ENCODE measurements around the gene VSIG10. TPM values are rescaled to one million over a fixed set of nuclear protein-coding genes. Genes with fewer than 3 reads are reported as not detected.
"Not testable (repeated sequence)": the region's sequence is repeated elsewhere in the genome, so short reads cannot be mapped to it uniquely, and the experiment has no call there.

The VSIG10 gene
- total RNA-seq, 1 donor from 2014 or later: 12.0 TPM

DNA sequence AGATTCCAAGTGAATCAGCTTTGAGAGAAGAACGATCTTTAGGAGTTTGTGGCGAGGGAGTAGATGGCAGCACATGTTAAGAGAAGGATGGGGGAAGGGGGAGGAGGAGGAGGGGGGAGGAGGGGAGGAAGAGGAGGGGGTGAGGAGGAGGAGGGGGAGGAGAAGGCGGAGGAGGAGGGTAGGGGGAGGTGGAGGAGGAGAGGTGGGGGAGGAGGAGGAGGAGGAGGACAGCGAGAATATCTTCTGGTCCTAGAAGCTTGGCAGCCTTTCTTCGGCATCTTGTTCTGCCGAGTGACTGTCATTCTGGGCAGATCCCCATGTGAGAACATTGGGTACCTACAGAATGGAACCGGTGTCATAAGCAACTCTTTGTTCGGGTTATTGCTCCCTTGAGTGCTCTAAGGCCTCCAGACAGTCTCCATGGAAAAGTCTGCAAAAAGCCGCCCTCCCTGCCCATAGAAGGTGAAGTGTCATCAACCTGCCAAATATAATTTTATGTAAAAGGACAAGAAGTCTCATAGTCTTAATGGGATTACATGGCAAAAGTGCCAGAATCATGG lies 80.4 kb downstream of the VSIG10 start:
- no peaks in the 10 kb centered on the region for H3K4me1 Mint-ChIP-seq (ENCODE audit: low read depth, unreplicated experiment)
- no peaks in the 10 kb centered on the region for H3K27me3 ChIP-seq (ENCODE audit: insufficient read depth, low read length)
- H3K27me3 Mint-ChIP-seq (ENCODE audit: low read depth, unreplicated experiment): no peaks in the 10 kb centered on the region
- H2AFZ ChIP-seq (ENCODE audit: low read depth, low read length): no peak overlapping the region
- no peak for FAIRE-seq
- H3K4me3 Mint-ChIP-seq (ENCODE audit: unreplicated experiment): no peak overlapping the region
- peaks cover 2% of the 10 kb centered on the region for H3K36me3 Mint-ChIP-seq (ENCODE audit: low read depth, unreplicated experiment)
- TF ChIP-seq EZH2 (IDR thresholded peaks at IDR 0.05; ENCODE audit: insufficient read depth, low read length): no peak
- TF ChIP-seq, protein P1, sequence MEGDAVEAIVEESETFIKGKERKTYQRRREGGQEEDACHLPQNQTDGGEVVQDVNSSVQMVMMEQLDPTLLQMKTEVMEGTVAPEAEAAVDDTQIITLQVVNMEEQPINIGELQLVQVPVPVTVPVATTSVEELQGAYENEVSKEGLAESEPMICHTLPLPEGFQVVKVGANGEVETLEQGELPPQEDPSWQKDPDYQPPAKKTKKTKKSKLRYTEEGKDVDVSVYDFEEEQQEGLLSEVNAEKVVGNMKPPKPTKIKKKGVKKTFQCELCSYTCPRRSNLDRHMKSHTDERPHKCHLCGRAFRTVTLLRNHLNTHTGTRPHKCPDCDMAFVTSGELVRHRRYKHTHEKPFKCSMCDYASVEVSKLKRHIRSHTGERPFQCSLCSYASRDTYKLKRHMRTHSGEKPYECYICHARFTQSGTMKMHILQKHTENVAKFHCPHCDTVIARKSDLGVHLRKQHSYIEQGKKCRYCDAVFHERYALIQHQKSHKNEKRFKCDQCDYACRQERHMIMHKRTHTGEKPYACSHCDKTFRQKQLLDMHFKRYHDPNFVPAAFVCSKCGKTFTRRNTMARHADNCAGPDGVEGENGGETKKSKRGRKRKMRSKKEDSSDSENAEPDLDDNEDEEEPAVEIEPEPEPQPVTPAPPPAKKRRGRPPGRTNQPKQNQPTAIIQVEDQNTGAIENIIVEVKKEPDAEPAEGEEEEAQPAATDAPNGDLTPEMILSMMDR (IDR thresholded peaks at IDR 0.05; ENCODE audit: insufficient read depth, low read depth, low read length): no peak
- no peaks in the 10 kb centered on the region for H3K4me1 ChIP-seq (ENCODE audit: insufficient read depth, low read length)
- no peaks in the 10 kb centered on the region for H4K20me1 ChIP-seq (ENCODE audit: insufficient read depth, low read length)
- peaks cover 27% of the 10 kb centered on the region for H3K36me3 ChIP-seq (ENCODE audit: insufficient read depth, low read length)
- no peak overlapping the region for H3K9ac ChIP-seq (ENCODE audit: low read length)
- no peak overlapping the region for H3K4me3 ChIP-seq (ENCODE audit: insufficient read depth, low read depth, low read length)
- H3K4me2 ChIP-seq (ENCODE audit: low read length): no peak overlapping the region
- no peaks in the 10 kb centered on the region for H3K9me3 ChIP-seq (ENCODE audit: insufficient read depth, low read depth, low read length)
- no peak overlapping the region for H3K27ac ChIP-seq (ENCODE audit: low read depth, low read length)
- no peak for DNase-seq (ENCODE audit: low read depth)
- H3K9me3 Mint-ChIP-seq (ENCODE audit: unreplicated experiment): no peaks in the 10 kb centered on the region
- H3K79me2 ChIP-seq (ENCODE audit: insufficient read depth, low read length): peaks cover 3% of the 10 kb centered on the region
- no peak overlapping the region for H3K27ac Mint-ChIP-seq (ENCODE audit: unreplicated experiment)

DNA sequence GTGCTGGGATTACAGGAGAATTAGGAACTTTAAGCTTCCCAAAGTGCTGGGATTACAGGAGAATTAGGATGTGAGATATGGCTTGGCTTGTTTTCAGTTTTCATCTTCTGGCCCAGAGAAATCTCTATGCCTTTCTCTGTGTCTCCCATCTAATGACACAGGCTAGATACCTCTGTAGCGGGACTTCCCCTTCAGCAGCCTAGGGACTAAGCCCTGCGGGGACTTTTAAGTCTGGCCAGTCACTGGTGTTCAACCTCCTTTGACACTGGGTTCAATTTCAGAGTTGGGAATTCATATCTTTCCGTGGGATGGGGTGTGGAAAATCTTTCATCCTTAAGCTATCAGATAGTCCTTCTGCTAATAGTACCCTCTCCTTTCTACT lies 81.1 kb downstream of the VSIG10 start:
- no peaks in the 10 kb centered on the region for H3K9me3 Mint-ChIP-seq (ENCODE audit: unreplicated experiment)
- no peak overlapping the region for H3K4me3 Mint-ChIP-seq (ENCODE audit: unreplicated experiment)
- no peaks in the 10 kb centered on the region for H3K27me3 ChIP-seq (ENCODE audit: insufficient read depth, low read length)
- no peaks in the 10 kb centered on the region for H3K4me1 Mint-ChIP-seq (ENCODE audit: low read depth, unreplicated experiment)
- no peaks in the 10 kb centered on the region for H3K9me3 ChIP-seq (ENCODE audit: insufficient read depth, low read depth, low read length)
- DNase-seq (ENCODE audit: low read depth): no peak
- H3K27me3 Mint-ChIP-seq (ENCODE audit: low read depth, unreplicated experiment): no peaks in the 10 kb centered on the region
- FAIRE-seq: no peak
- no peak overlapping the region for H3K4me2 ChIP-seq (ENCODE audit: low read length)
- H3K27ac ChIP-seq (ENCODE audit: low read depth, low read length): no peak overlapping the region
- no peaks in the 10 kb centered on the region for H3K4me1 ChIP-seq (ENCODE audit: insufficient read depth, low read length)
- H3K9ac ChIP-seq (ENCODE audit: low read length): no peak overlapping the region
- H3K36me3 ChIP-seq (ENCODE audit: insufficient read depth, low read length): peaks cover 24% of the 10 kb centered on the region
- peaks cover 2% of the 10 kb centered on the region for H3K36me3 Mint-ChIP-seq (ENCODE audit: low read depth, unreplicated experiment)
- TF ChIP-seq, protein P1 (IDR thresholded peaks at IDR 0.05; ENCODE audit: insufficient read depth, low read depth, low read length): no peak
- TF ChIP-seq EZH2 (IDR thresholded peaks at IDR 0.05; ENCODE audit: insufficient read depth, low read length): no peak
- no peak overlapping the region for H3K27ac Mint-ChIP-seq (ENCODE audit: unreplicated experiment)
- H4K20me1 ChIP-seq (ENCODE audit: insufficient read depth, low read length): no peaks in the 10 kb centered on the region
- H3K4me3 ChIP-seq (ENCODE audit: insufficient read depth, low read depth, low read length): no peak overlapping the region
- peaks cover 9% of the 10 kb centered on the region for H3K79me2 ChIP-seq (ENCODE audit: insufficient read depth, low read length)
- H2AFZ ChIP-seq (ENCODE audit: low read depth, low read length): no peak overlapping the region

DNA sequence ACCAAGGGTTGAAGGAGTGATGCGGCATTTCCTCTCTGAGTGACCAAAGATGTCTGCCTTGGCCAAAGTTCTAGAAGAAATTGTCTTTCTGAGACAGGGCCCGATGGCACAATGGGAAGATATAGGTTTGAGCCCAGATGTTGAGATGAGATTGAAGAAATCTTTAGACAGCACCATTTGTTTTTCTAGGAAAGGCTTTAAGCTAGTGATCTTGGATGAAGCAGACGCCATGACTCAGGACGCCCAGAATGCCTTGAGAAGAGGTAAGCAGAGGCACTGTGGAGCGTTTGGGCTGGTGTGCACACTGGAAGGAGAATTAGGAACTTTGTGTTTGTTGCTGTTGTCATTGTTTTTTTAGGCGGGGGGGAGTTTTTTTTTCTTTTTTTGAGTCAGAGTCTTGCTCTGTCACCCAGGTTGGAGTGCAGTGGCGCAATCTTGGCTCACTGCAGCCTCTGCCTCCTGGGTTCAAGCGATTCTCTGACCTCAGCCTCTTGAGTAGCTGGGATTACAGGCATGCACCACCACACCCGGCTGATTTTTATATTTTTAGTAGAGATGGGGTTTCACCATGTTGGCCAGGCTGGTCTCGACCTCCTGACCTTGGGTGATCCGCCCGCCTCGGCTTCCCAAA lies 81.6 kb downstream of the VSIG10 start:
- H2AFZ ChIP-seq (ENCODE audit: low read depth, low read length); H3K4me3 ChIP-seq (ENCODE audit: insufficient read depth, low read depth, low read length); H3K4me3 Mint-ChIP-seq (ENCODE audit: unreplicated experiment); H3K9me3 ChIP-seq (ENCODE audit: insufficient read depth, low read depth, low read length); H3K36me3 Mint-ChIP-seq (ENCODE audit: low read depth, unreplicated experiment); H3K9ac ChIP-seq (ENCODE audit: low read length); H3K27ac Mint-ChIP-seq (ENCODE audit: unreplicated experiment); H3K27me3 ChIP-seq (ENCODE audit: insufficient read depth, low read length); H3K4me2 ChIP-seq (ENCODE audit: low read length); H3K4me1 Mint-ChIP-seq (ENCODE audit: low read depth, unreplicated experiment); H3K9me3 Mint-ChIP-seq (ENCODE audit: unreplicated experiment); H3K4me1 ChIP-seq (ENCODE audit: insufficient read depth, low read length); FAIRE-seq; H3K27ac ChIP-seq (ENCODE audit: low read depth, low read length); DNase-seq (ENCODE audit: low read depth); H4K20me1 ChIP-seq (ENCODE audit: insufficient read depth, low read length); H3K27me3 Mint-ChIP-seq (ENCODE audit: low read depth, unreplicated experiment): not testable (repeated sequence)
- Histone ChIP-seq H3K36me3 (ENCODE audit: insufficient read depth, low read length) (peaks cover 22% of the 10 kb centered on the region), H3K79me2 (ENCODE audit: insufficient read depth, low read length) (peaks cover 14% of the 10 kb centered on the region)
